Lower leg skin (tissue), 4 donors: ENCODE results near the gene AGMO. TPM values are rescaled to one million over a fixed set of nuclear protein-coding genes. Genes with fewer than 3 reads are reported as not detected.

ENCODE experiments used
- DNase-seq, 2 donors: peaks; one replicate each; pipeline ENCODE4 v3.0.0-alpha.2; 2019; ENCODE audit warnings: low spot score in 2 of 2
- H3K4me3 ChIP-seq: fragments of 200-600 bp; sonication (generic); 2 replicates; pipeline ENCODE4 v1.5.1; 2017; ENCODE audit warnings: mild to moderate bottlenecking, low read depth; ENCODE audit not compliant: poor library complexity, severe bottlenecking
- CTCF ChIP-seq, 3 donors: fragments of 450-650 bp; IDR thresholded peaks; one replicate each; pipeline ENCODE4 v1.5.1; 2016; ENCODE audit warnings: antibody characterized with exemption in 3 of 3, mild to moderate bottlenecking in 3 of 3, moderate library complexity in 2 of 3
- POLR2A ChIP-seq, 2 donors: fragments of 450-650 bp; IDR thresholded peaks; one replicate each; pipeline ENCODE4 v1.6.1; 2016 to 2017; ENCODE audit warnings: antibody characterized with exemption in 2 of 2, mild to moderate bottlenecking in 1 of 2, moderate library complexity in 1 of 2
- WGBS, 2 donors: methylation state at CpG; one replicate each; pipeline ENCODE4 v1.1.5; 2018; 5-methylcytosine and 5-hydroxymethylcytosine counted together
- intact Hi-C: fragments of 100-400 bp; cut with DNase I; formaldehyde crosslinking; loops from one replicate; pipeline ENCODE4 v1.15.0; 2023; ENCODE audit warnings: low total_unique reads
- total RNA-seq, 4 donors: library from RNA; depleted of rRNA; stranded (reverse); fragments of >200 nt; gene quantifications; one replicate each; pipeline ENCODE4 v1.1.0, GENCODE V29; 2016

The AGMO gene
- total RNA-seq, 4 donors from 2014 or later: 0.15 to 0.58 (median 0.22) TPM; not detected in 1

- WGBS, 2 donors: 98 to 99% methylated on average over 2 of the region's 2 CpGs
- intact Hi-C loops: no loop called here
- no peak for DNase-seq
These were observed 15.8 kb upstream of the AGMO start for GRCh38 chr7:15577600-15577999.

GRCh38 chr7:15571301-15571878, 9.6 kb upstream of the AGMO start:
- intact Hi-C loops: no loop called here
- no peak overlapping the region for H3K4me3 ChIP-seq
- TF ChIP-seq CTCF (IDR thresholded peaks at IDR 0.05) (no peak), POLR2A (IDR thresholded peaks at IDR 0.05) (no peak)
- DNase-seq: no peak
- WGBS, 2 donors: 31 to 32% methylated on average over 3 of the region's 3 CpGs

More at GRCh38 chr7:15577600-15577999, 15.8 kb upstream of the AGMO start:
- TF ChIP-seq CTCF (IDR thresholded peaks at IDR 0.05) (no peak), POLR2A (IDR thresholded peaks at IDR 0.05) (no peak)
- H3K4me3 ChIP-seq: no peak overlapping the region

GRCh38 chr7:15567652-15568051, 5.8 kb upstream of the AGMO start:
- no peak overlapping the region for H3K4me3 ChIP-seq
- TF ChIP-seq POLR2A (IDR thresholded peaks at IDR 0.05) (no peak), CTCF (IDR thresholded peaks at IDR 0.05) (no peak)
- WGBS, 2 donors: 32 to 54% methylated on average over 2 of the region's 2 CpGs
- no peak for DNase-seq
- intact Hi-C loops: no loop called here

GRCh38 chr7:15567036-15567435, 5.2 kb upstream of the AGMO start:
- no peak overlapping the region for H3K4me3 ChIP-seq
- 46 to 59% methylated on average over 3 of the region's 3 CpGs for WGBS, 2 donors
- intact Hi-C loops: no loop called here
- TF ChIP-seq POLR2A (IDR thresholded peaks at IDR 0.05) (no peak), CTCF (IDR thresholded peaks at IDR 0.05) (no peak)
- no peak for DNase-seq

- DNase-seq: no peak
- 81 to 88% methylated on average over 5 of the region's 5 CpGs for WGBS, 2 donors
- TF ChIP-seq CTCF (IDR thresholded peaks at IDR 0.05): no peak
- TF ChIP-seq POLR2A (IDR thresholded peaks at IDR 0.05): no peak
- no peak overlapping the region for H3K4me3 ChIP-seq
- intact Hi-C loops: no loop called here
These were observed 4.7 kb upstream of the AGMO start for GRCh38 chr7:15566476-15566875.

GRCh38 chr7:15560968-15561367, 847 bp downstream of the AGMO start:
- H3K4me3 ChIP-seq: no peak overlapping the region
- no peak for DNase-seq
- WGBS, 2 donors: 44 to 55% methylated on average over 1 of the region's 1 CpG
- intact Hi-C loops: no loop called here
- TF ChIP-seq POLR2A (IDR thresholded peaks at IDR 0.05) (no peak), CTCF (IDR thresholded peaks at IDR 0.05) (no peak)
